Hematopoietic multipotent progenitor cell treated with erythropoietin and hydrocortisone succinate and interleukin-3 and kit ligand, for 8 days (in vitro differentiated cells): ENCODE measurements around the gene ELOVL5.
"Not testable (repeated sequence)": the region's sequence is repeated elsewhere in the genome, so short reads cannot be mapped to it uniquely, and the experiment has no call there.

Source experiments
- DNase-seq: peaks from one replicate; pipeline ENCODE4 v3.0.0-alpha.2; 2015

Gene ELOVL5

DNA sequence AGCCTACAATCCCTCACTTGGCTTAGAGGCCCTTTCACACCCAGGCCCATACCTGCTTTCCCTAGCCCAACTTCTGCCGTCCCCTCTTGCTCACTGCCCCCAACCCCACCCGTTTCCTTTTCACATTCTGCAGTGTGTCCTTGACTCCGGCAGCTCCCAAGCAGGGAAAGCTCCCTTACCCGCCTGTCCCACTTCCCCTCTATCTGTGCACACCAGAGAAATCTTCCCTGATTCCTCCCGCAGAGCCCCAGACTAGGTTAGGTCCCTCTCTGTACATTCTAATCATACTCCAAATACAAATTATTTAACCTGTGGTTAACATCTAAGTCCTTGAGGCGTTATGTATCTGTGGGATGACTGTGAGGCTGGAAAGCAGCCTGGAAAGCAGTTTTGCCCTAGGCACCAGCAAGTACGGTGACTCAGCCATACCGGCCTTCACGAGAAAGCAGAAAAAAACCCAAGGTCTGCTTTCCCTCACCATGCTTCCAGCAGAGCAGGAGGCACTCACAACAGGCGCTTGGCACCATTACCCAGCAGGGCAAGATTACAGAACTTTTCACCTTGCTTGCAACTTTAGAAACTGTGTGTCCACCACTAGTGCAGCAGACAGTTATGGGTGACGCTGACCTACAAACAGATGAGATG is 22.3 kb downstream of the ELOVL5 start:
- DNase-seq = no peak

DNA sequence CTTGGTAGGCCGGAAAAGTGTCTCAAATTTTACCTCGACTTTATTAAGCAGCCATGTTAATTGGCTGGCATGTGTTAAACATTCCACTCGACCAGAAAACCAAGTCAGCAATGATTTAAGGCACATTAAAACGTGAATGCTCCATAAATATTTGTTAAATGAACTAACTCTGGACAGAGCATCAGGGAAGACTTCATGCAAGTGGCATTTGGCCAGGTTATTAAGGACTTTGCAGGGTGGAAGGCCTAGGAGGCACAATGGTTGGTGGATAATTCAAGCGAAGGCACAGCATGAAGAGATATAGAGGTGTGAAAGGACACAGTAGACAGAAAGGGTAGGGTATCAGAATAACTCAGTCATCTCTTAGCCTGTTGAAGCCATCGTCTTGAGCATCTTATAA is 23.0 kb downstream of the ELOVL5 start:
- DNase-seq = no peak

GRCh38 chr6:53322188-53323029 is 26.3 kb downstream of the ELOVL5 start:
- no peak for DNase-seq

- no peak for DNase-seq
Measured at GRCh38 chr6:53321701-53322100, 27.0 kb downstream of the ELOVL5 start.

GRCh38 chr6:53320964-53321363 is 27.8 kb downstream of the ELOVL5 start:
- no peak for DNase-seq

DNA sequence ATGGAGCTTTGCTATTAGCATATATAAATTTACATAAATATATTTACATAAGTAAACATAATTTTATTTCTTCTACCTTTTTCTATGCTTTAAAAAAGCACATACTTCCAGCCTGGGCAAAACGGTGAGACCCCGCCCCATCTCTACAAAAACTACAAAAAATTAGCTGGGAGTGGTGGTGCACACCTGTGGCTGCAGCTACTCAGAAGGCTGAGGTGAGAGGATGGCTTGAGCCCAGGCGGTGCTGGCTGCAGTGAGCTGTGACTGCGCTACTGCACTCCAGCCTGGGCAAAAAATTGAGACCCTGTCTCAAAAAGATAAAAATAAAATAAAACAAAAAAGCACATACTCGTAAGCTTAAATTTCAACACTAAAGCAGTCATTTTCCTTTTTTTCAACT is 30.3 kb downstream of the ELOVL5 start:
- no peak for DNase-seq

GRCh38 chr6:53317861-53318260 is 30.9 kb downstream of the ELOVL5 start:
- no peak for DNase-seq

DNA sequence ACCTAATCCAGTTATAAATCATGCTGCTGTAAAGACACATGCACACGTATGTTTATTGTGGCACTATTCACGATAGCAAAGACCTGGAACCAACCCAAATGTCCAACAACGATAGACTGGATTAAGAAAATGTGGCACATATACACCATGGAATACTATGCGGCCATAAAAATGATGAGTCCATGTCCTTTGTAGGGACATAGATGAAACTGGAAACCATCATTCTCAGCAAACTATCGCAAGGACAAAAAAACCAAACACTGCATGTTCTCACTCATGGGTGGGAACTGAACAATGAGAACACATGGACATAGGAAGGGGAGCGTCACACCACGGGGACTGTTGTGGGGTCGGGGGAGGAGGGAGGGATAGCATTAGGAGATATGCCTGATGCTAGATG is 31.5 kb downstream of the ELOVL5 start:
- DNase-seq = not testable (repeated sequence)

- no peak for DNase-seq
Measured at GRCh38 chr6:53316142-53316541, 32.6 kb downstream of the ELOVL5 start.

- DNase-seq = no peak
Measured at GRCh38 chr6:53315086-53315724, 33.5 kb downstream of the ELOVL5 start.

- peak; percentile 89 for DNase-seq
Measured at GRCh38 chr6:53313784-53314400, 34.9 kb downstream of the ELOVL5 start.

DNA sequence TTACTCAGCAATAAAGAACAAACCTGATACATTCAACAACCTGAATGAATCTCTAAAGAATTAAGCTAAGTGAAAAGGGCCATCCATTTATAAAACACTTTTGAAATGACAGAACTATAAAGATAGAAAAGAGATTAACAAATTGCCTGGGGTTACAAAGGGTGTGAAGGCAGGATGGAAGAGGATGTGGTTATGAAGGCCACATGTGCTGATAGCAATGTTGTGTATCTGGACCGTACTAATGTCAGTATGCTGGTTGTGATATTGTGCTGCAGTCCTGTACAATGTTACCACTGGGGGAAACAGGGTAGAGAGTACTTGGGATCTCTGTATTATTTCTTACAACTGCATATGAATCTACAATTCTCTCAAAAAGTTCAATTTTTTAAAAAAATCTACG is 36.4 kb downstream of the ELOVL5 start:
- DNase-seq = peak; percentile 86

DNA sequence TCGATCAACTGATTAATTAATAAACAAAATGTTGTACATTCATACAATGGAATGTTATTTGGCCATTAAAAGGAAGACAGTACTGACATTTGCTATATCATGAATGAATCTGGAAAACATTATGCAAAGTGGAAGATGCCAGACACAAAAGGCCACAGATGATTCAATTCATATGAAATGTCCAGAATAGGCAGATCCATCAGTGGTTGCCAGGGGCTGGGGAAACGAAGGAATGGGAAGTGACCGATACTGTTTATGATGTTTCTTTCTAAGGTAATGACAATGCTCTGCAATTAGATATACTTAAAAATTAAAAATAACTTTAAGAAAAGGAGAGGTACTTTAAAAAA is 37.2 kb downstream of the ELOVL5 start:
- no peak for DNase-seq

DNA sequence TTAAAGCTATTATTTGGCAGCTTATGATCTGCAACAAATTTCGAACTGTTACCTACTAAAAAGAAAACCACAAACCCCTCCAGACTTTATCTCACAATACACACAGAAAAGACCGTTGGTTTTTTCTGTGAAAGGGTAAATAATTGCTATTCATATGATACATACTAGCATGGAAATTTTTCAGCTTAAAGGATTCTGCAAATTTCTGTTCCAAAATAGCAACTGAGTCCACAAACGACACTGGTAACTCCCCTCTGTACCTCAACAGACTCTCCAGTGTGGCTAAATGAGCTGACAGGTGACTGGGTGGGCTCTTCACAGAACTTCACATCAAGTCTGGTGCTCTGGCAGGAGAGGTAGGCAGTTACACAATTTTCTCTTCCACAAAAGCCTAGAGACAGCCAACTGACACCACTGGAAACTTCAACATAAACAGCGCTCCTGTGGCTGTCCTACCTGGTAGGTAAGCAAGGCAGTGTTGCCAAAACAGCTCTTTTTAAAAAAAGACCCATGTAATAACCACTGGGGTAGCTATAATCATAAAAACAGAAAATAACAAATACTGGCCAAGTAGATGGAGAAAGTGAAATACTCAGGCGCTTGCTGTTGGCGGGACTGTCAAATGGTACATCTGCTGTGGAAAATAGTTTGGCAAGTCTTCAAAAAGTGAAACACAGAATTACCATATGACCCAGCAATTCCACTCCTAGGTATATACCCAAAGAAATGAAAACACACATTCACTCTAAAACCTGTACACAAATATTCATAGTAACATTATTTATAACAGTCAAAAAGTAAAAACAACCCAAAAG is 37.8 kb downstream of the ELOVL5 start:
- DNase-seq = peak; percentile 90

- DNase-seq = no peak
Measured at GRCh38 chr6:53309901-53310300, 38.8 kb downstream of the ELOVL5 start.

GRCh38 chr6:53309059-53309900 is 39.5 kb downstream of the ELOVL5 start:
- DNase-seq = peak; percentile 96

DNA sequence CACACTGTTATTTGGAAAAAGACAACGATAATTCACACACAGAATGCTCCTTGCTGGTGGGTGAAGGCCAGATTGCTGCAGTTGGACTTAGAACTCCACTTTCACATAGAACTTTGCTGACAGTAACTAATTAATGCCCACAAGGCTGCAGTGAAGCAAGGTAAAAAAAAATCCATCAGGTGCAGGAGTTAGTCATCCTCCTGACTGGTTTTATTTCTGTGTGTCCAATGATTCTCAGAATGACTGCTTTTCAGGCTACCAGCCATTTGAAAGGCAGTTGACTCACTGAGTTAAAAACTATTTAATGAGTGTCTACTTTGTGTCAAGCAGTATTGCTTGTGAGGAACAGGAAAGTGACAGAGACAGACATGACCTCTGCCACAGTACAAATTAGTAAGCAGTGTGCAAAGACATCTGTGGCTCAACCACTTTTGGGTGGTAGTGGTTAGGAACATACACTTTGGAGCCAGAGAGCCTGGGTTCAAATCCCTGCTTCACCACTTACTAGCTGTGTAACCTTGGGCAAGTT is 41.9 kb downstream of the ELOVL5 start:
- DNase-seq = no peak

DNA sequence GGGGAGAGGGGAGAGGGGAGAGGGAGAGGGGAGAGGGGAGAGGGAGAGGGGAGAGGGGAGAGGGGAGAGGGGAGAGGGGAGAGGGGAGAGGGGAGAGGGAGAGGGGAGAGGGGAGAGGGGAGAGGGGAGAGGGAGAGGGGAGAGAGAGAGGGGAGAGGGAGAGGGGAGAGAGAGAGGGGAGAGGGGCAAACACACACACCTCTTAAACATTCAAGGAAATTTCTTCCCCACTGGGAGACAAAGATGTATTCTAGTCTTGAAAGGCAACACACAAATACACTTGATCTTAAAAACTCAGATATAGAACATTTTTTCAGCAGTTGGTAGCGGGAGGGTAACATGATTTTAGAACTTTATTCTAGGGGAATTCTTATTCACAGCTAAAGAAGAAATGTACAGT is 42.5 kb downstream of the ELOVL5 start:
- not testable (repeated sequence) for DNase-seq

GRCh38 chr6:53305506-53306005 is 43.2 kb downstream of the ELOVL5 start:
- DNase-seq = not testable (repeated sequence)

GRCh38 chr6:53304953-53305352 is 43.8 kb downstream of the ELOVL5 start:
- not testable (repeated sequence) for DNase-seq

DNA sequence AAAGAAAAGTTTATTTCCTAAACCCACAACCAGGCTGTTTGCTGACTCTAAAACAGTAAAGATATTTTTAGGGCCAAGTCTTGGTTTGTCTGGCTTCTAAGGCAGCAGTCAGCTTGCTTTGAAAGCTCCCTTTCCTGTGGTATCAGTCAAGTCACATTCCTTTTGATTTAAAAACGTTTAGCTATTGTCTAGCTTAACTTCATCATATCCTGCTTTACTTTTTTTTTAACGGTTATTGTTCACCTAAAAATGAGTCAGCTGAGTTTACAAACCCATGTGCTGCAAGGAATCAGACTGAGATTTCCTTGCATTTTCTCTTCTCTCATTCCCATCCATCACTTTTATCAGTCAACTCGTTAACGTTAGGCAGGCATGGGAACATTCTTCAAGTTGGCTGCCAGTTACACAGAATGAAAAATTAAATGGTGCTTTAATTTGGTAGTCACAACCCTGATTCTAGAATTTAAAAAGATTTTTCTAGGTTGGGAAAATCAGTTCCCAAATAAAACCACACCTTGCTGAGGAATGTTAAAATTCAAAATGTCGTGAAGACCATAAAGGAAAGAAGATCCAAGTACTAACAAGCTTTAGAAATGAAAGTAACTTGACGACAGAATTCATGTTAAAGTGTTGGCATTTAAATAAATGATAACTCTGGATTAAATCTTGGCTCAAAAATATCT is 45.9 kb downstream of the ELOVL5 start:
- DNase-seq = no peak
